Mucosa of descending colon (tissue), 3 donors: ENCODE results near the gene MOSMO. TPM values are rescaled to one million over a fixed set of nuclear protein-coding genes. Genes with fewer than 3 reads are reported as not detected.
A peak's percentile ranks its signal among the peaks of the same experiment; 100 is the strongest.

Experiments
- ATAC-seq: fragments of 200-7000 bp; cut with Tn5 transposase; one replicate; pipeline ENCODE4 v1.9.1; 2020; ENCODE audit warnings: mild to moderate bottlenecking, moderate library complexity
- DNase-seq, 3 donors: peaks; one replicate each; pipeline ENCODE4 v3.0.0-alpha.2; 2020
- H3K36me3 ChIP-seq: fragments of 200-600 bp; one replicate; pipeline ENCODE4 v1.8.0; 2021; ENCODE audit warnings: low read depth, mild to moderate bottlenecking
- H3K4me1 ChIP-seq: fragments of 200-600 bp; one replicate; pipeline ENCODE4 v1.8.0; 2021; ENCODE audit warnings: low read depth, mild to moderate bottlenecking
- H3K4me3 ChIP-seq: fragments of 200-600 bp; one replicate; pipeline ENCODE4 v1.8.0; 2021; ENCODE audit warnings: mild to moderate bottlenecking
- H3K9me3 ChIP-seq: fragments of 200-600 bp; one replicate; pipeline ENCODE4 v1.8.0; 2021; ENCODE audit warnings: mild to moderate bottlenecking
- intact Hi-C, 2 donors: fragments of 100-400 bp; cut with DNase I in 1 of 2; cut with micrococcal nuclease in 1 of 2; formaldehyde crosslinking; loops; one replicate each; pipeline versions ENCODE4 v1.11.0 to v1.11.1; 2022; cut with DNase I, micrococcal nuclease
- total RNA-seq, 3 donors: library from RNA; stranded (reverse); fragmentation: NEBNext Ultra II Directional in 2 of 3; extraction: Animal tissue kit (Norgen Biotek cat#: 25700) in 2 of 3; gene quantifications; one replicate each; pipeline versions ENCODE4 v1.2.1 to v1.2.4, GENCODE V29; 2021 to 2023
- TF ChIP-seq, protein P1 (sequence below): fragments of 200-600 bp; IDR thresholded peaks from one replicate; pipeline ENCODE4 v1.8.0; 2022; ENCODE audit warnings: antibody characterized with exemption, mild to moderate bottlenecking
- donor health status: DM: no; HTN: no; CAD: no; lungs with moderate emphysema.
- donor health status: DM: no; HTN: no; CAD: no.
- donor health status: DM: no; HTN: yes; CAD: no.

Gene MOSMO
- total RNA-seq, 3 donors from 2014 or later: 8.6 to 11.4 (median 11.4) TPM

DNA sequence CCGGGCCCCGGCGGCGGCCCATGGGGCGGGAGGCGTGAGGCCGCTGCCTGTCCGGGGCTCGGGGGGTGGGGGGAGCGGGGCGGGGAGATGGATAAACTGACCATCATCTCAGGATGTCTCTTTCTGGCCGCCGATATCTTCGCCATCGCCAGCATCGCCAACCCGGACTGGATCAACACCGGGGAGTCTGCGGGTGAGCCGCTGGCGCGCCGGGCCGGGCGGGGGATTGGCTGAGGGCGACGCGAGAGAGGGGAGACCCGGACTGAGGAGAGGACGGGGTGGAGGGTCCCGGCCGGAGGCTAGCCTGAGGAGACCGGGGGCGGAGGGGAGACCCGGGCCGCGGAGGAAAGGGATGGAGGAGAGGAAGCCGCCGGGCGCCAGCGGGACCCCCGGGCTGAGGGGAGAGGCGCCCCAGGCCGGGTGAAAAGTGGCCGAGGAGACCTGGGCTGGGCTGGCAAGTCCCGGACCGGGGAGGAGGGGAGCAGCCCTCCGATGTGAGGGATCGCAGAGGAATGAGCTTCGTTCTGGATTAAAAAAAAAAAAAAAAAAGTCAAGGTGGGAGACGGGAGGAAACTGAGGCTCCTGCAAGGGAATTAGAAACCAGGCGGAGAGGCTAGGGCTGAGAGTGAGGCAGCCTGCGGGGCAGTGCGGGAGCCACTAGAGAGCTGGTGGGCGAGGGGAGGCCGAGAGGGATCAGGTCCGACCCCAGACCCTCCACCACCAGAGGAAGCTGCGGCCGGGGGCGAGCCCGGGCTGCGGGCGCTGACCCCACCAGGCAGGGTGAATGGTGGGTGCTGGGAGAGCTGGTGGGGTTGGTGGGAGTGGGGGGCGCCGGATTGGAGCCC, 526 bp downstream of the MOSMO start:
- DNase-seq (peak; percentile 24 to 63 (median 59)), ATAC-seq (peak; percentile 10)
- TF ChIP-seq, protein P1, sequence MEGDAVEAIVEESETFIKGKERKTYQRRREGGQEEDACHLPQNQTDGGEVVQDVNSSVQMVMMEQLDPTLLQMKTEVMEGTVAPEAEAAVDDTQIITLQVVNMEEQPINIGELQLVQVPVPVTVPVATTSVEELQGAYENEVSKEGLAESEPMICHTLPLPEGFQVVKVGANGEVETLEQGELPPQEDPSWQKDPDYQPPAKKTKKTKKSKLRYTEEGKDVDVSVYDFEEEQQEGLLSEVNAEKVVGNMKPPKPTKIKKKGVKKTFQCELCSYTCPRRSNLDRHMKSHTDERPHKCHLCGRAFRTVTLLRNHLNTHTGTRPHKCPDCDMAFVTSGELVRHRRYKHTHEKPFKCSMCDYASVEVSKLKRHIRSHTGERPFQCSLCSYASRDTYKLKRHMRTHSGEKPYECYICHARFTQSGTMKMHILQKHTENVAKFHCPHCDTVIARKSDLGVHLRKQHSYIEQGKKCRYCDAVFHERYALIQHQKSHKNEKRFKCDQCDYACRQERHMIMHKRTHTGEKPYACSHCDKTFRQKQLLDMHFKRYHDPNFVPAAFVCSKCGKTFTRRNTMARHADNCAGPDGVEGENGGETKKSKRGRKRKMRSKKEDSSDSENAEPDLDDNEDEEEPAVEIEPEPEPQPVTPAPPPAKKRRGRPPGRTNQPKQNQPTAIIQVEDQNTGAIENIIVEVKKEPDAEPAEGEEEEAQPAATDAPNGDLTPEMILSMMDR: no peak
- Histone ChIP-seq H3K4me1 (peaks cover 10% of the 10 kb centered on the region), H3K36me3 (no peaks in the 10 kb centered on the region), H3K4me3 (peak overlapping the region; percentile 84), H3K9me3 (no peaks in the 10 kb centered on the region)
- intact Hi-C loops: loop anchor here in 1 of 2 donors (10.0 kb wide), 2 partner anchors 66 to 176 kb away; no protein-coding TSS in a partner anchor

DNA sequence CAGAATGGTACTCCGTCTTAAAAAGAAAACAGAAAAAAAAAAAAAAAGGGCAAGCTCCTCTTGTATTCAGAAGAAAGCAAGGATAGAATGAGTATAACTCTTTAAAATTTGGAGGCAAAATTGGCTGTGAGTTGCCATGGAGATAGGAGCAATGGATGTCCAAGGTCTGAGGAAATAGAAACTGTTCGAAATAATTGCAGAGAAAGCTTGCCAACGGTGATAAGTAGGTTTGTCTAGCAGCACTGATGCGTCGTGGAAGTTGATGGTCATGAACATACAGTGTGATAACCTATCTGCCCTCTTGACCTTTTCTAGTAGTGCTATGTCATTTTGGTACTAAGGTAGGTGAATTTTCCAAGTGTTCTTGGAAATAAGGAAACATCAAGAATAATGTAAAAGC, 3.0 kb downstream of the MOSMO start:
- Histone ChIP-seq H3K9me3 (no peaks in the 10 kb centered on the region), H3K4me1 (peaks cover 10% of the 10 kb centered on the region), H3K36me3 (no peaks in the 10 kb centered on the region), H3K4me3 (no peak overlapping the region)
- intact Hi-C loops: loop anchor here in 1 of 2 donors (10.0 kb wide), 1 partner anchor 174 kb away; no protein-coding TSS in a partner anchor
- DNase-seq (no peak), ATAC-seq (no peak)
- TF ChIP-seq, protein P1: no peak

DNA sequence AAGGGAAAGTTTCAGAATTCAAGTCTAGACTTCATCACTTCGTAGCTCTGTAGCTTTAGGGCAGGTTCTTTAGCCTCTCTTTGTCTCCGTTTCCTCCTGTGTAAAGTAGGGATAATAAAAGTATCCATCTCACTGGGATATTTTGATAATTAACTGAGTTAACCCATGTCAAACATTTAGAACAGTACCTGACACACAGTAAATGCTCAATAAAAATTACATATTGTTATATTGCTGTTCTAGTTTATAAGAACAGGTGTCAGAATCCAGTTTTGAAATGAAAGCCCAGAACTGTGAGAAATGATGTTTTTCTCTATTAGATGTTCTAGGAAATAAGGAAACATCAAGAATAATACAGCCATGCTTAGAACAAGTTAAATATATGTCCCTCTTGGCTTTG, 4.3 kb downstream of the MOSMO start:
- H3K9me3 ChIP-seq: no peaks in the 10 kb centered on the region
- DNase-seq (no peak), ATAC-seq (no peak)
- TF ChIP-seq, protein P1: no peak
- no peak overlapping the region for H3K4me3 ChIP-seq
- no peaks in the 10 kb centered on the region for H3K36me3 ChIP-seq
- H3K4me1 ChIP-seq: peaks cover 10% of the 10 kb centered on the region
- intact Hi-C loops: loop anchor here in 1 of 2 donors (10.0 kb wide), 1 partner anchor 173 kb away; no protein-coding TSS in a partner anchor

DNA sequence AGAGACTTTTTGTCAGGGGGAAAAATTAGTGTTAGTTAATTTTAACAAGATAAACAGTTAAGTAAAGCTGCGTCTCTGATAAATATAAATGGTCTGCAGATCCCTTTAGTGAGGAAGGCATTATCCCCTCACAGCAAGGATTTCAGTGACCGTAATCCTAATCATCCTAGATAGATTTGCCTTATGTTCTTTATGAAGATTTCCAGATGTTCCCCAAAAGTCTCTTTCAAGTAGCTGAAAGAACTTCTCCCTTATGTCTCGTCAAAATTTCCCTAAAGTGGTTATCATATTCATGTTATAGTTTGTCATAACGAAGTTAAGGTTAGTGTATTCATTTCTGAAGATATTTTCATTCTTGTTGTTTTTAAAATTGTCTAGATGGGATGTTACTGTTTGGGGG, 5.6 kb downstream of the MOSMO start:
- Histone ChIP-seq H3K4me1 (peaks cover 10% of the 10 kb centered on the region), H3K9me3 (no peaks in the 10 kb centered on the region), H3K4me3 (no peak overlapping the region), H3K36me3 (no peaks in the 10 kb centered on the region)
- ATAC-seq: no peak
- TF ChIP-seq, protein P1: no peak
- intact Hi-C loops: loop anchor here in 1 of 2 donors (10.0 kb wide), 1 partner anchor 171 kb away; no protein-coding TSS in a partner anchor
- no peak for DNase-seq

DNA sequence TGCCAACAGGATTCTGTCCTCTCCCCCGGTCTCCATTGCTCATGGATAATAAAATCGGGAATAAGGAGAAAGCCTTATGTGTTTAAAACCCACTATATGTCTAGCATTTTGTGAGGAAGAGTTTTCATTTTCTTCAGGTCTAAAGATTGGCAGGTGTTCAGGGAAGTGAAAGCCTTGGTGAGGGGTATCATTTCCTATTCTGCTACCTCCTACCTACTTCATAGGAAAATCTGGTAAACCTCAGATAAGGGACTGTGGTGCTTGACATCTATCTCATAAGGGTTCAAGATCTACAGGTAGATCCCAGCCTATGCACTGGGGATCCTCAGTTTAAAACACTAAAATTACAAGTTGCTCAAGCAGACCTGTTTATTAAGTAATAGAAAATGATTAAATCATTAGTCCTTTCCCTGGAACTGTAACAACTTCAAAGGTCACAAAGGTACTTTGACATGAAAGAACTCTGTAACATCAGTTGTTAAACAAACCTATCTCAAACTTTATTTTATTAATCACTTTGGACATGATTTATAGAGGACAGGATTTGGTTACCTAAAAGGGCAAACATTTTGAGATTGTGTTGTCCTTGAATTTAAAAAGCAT, 6.5 kb downstream of the MOSMO start:
- Histone ChIP-seq H3K4me1 (peaks cover 2% of the 10 kb centered on the region), H3K9me3 (no peaks in the 10 kb centered on the region), H3K4me3 (no peak overlapping the region), H3K36me3 (no peaks in the 10 kb centered on the region)
- TF ChIP-seq, protein P1: no peak
- ATAC-seq (no peak), DNase-seq (no peak)
- intact Hi-C loops: loop anchor here in 1 of 2 donors (10.0 kb wide), 1 partner anchor 170 kb away; no protein-coding TSS in a partner anchor
